Naive thymus-derived CD4-positive, alpha-beta T cell (primary cell): ENCODE data around the gene KREMEN1. TPM values are rescaled to one million over a fixed set of nuclear protein-coding genes. Genes with fewer than 3 reads are reported as not detected.

ENCODE experiments used
- ATAC-seq: fragments of 150-1000 bp; cut with Tn5 transposase; 2 replicates; pipeline ENCODE4 v1.10.0; 2021; ENCODE audit warnings: mild to moderate bottlenecking, moderate library complexity
- CTCF ChIA-PET: fragments of 350-600 bp; sonication (Branson Sonifier 250); formaldehyde crosslinking; loops from one replicate; lab custom pipeline; 2021; ENCODE audit warnings: antibody characterized with exemption; lab: Charles Lee
- POLR2A ChIA-PET: fragments of 350-600 bp; sonication (Branson Sonifier 250); formaldehyde crosslinking; loops from one replicate; lab custom pipeline; 2021; ENCODE audit warnings: antibody characterized with exemption, inconsistent platforms; lab: Charles Lee
- DNase-seq, 9 donors: peaks; one replicate each; pipeline versions ENCODE4 v3.0.0 to v3.0.0-alpha.2; 2020 to 2022; ENCODE audit warnings: mixed read lengths in 1 of 9
- H3K27ac ChIP-seq: one replicate; pipeline ENCODE4 v1.7.0; 2013; ENCODE audit warnings: mild to moderate bottlenecking, low read depth, low read length, moderate library complexity
- H3K27me3 ChIP-seq, 2 donors: one replicate each; pipeline ENCODE4 v1.7.0; 2013; ENCODE audit warnings: low read length in 2 of 2, mild to moderate bottlenecking in 2 of 2, moderate library complexity in 2 of 2; ENCODE audit not compliant: control insufficient read depth in 2 of 2, insufficient read depth in 2 of 2
- H3K36me3 ChIP-seq, 3 experiments: 1 replicate in 2 of 3; 2 replicates in 1 of 3; pipeline ENCODE4 v1.7.0; 2013; ENCODE audit warnings: low read length in 3 of 3, mild to moderate bottlenecking in 3 of 3, moderate library complexity in 1 of 3; ENCODE audit not compliant: insufficient read depth in 3 of 3, control insufficient read depth in 2 of 3
- H3K4me1 ChIP-seq, 2 donors: one replicate each; pipeline ENCODE4 v1.7.0; 2013; ENCODE audit warnings: low read length in 2 of 2, mild to moderate bottlenecking in 2 of 2, moderate library complexity in 1 of 2; ENCODE audit not compliant: control insufficient read depth in 2 of 2, insufficient read depth in 2 of 2
- H3K4me3 ChIP-seq: 2 replicates; pipeline ENCODE4 v1.7.0; 2013; ENCODE audit warnings: mild to moderate bottlenecking, low read length
- H3K9me3 ChIP-seq, 3 experiments: 1 replicate in 2 of 3; 2 replicates in 1 of 3; pipeline ENCODE4 v1.7.0; 2013; ENCODE audit warnings: low read length in 3 of 3; ENCODE audit not compliant: control insufficient read depth in 2 of 3
- H3K27ac Mint-ChIP-seq, 9 donors: one replicate each; pipeline ENCODE4 v1.8.0; 2020 to 2022; ENCODE audit warnings: mixed read lengths in 9 of 9, mild to moderate bottlenecking in 8 of 9, moderate library complexity in 5 of 9, inconsistent platforms in 2 of 9
- H3K27me3 Mint-ChIP-seq, 5 donors: one replicate each; pipeline ENCODE4 v1.8.0; 2021 to 2022; ENCODE audit warnings: mixed read lengths in 5 of 5, mild to moderate bottlenecking in 1 of 5
- H3K36me3 Mint-ChIP-seq, 5 donors: one replicate each; pipeline ENCODE4 v1.8.0; 2020 to 2022; ENCODE audit warnings: mixed read lengths in 5 of 5, mild to moderate bottlenecking in 3 of 5, inconsistent platforms in 1 of 5
- H3K4me1 Mint-ChIP-seq, 7 donors: one replicate each; pipeline ENCODE4 v1.8.0; 2020 to 2022; ENCODE audit warnings: mixed read lengths in 7 of 7, mild to moderate bottlenecking in 3 of 7, inconsistent platforms in 1 of 7
- H3K4me3 Mint-ChIP-seq, 10 donors: one replicate each; pipeline ENCODE4 v1.8.0; 2020 to 2022; ENCODE audit warnings: mild to moderate bottlenecking in 10 of 10, mixed read lengths in 10 of 10, moderate library complexity in 6 of 10, inconsistent platforms in 2 of 10
- H3K9me3 Mint-ChIP-seq, 11 donors: one replicate each; pipeline ENCODE4 v1.8.0; 2020 to 2022; ENCODE audit warnings: mixed read lengths in 11 of 11, mild to moderate bottlenecking in 4 of 11, inconsistent platforms in 1 of 11, moderate library complexity in 1 of 11
- intact Hi-C, 2 donors: fragments of 100-400 bp; cut with micrococcal nuclease; formaldehyde crosslinking; loops; one replicate each; pipeline ENCODE4 v1.15.1; 2023
- polyA plus RNA-seq, 2 donors: library from polyadenylated mRNA; unstranded; fragments of 300-500 nt; fragmentation: Illumina TruSeq; gene quantifications; one replicate each; pipeline ENCODE4 v1.2.3, GENCODE V29; 2021
- total RNA-seq, 6 experiments: library from RNA in 5 of 6; stranded (reverse) in 5 of 6; gene quantifications; 1 replicate in 5 of 6; 2 replicates in 1 of 6; pipeline ENCODE4 v1.2.3 and lab custom pipeline; 2021 to 2026

The KREMEN1 gene
- total and polyA plus RNA-seq, 7 experiments from 2014 or later, result 1.1 TPM; not detected in 6

DNA sequence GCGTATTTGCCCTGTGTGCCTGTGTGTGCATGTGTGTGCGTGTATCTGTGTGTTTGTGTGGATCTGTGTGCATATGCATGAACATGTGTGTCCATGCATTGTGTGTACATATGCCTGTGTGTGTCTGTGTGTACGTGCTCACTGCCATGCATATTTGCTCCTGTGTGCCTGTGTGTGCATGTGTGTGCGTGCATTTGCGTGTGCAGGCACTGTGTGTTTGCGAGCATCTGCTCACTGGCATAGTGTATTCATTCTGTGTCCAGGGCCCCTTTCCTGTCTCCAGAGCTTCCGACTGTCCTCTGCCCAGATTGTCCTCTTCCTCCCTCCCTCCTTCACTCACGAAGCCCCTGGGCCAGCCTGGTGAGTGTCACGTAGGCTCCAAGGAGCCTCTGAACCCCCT is 138.6 kb downstream of the KREMEN1 start:
- no peak for DNase-seq
- H3K36me3 Mint-ChIP-seq, result no peaks in the 10 kb centered on the region
- H3K27me3 Mint-ChIP-seq, result peaks cover 8 to 35% (median 9%) of the 10 kb centered on the region in 5 donors
- Histone ChIP-seq H3K4me1 (no peaks in the 10 kb centered on the region), H3K36me3 (no peaks in the 10 kb centered on the region), H3K27me3 (no peaks in the 10 kb centered on the region), H3K9me3 (no peaks in the 10 kb centered on the region), H3K4me3 (no peak overlapping the region), H3K27ac (no peak overlapping the region)
- POLR2A ChIA-PET, result no interaction called here
- ATAC-seq, result no peak
- H3K4me3 Mint-ChIP-seq, result no peak overlapping the region
- H3K9me3 Mint-ChIP-seq, result no peaks in the 10 kb centered on the region
- intact Hi-C loops, result no loop called here
- H3K27ac Mint-ChIP-seq, result peak overlapping the region in 2 of 9 donors; percentile 19
- CTCF ChIA-PET, result no interaction called here
- peaks cover 0 to 3% (median 2%) of the 10 kb centered on the region in 7 donors for H3K4me1 Mint-ChIP-seq

DNA sequence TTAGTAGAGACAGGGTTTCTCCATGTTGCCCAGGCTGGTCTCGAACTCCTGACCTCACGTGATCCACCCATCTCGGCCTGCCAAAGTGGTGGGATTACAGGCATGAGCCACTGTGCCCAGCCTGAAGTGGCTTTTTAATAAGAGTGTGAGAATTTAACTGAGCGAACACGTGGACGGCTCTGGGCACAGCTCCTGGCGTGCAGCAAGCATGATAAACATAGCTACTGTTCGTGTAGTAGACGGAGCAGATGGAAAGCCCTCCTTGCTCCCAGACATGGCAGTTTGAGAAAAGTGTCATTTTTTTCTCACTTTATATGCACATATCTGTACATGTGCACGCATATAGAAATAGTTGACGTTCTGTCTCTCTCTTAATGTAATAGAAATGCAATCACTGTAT is 139.9 kb downstream of the KREMEN1 start:
- POLR2A ChIA-PET, result no interaction called here
- H3K4me3 Mint-ChIP-seq, result no peak overlapping the region

DNA sequence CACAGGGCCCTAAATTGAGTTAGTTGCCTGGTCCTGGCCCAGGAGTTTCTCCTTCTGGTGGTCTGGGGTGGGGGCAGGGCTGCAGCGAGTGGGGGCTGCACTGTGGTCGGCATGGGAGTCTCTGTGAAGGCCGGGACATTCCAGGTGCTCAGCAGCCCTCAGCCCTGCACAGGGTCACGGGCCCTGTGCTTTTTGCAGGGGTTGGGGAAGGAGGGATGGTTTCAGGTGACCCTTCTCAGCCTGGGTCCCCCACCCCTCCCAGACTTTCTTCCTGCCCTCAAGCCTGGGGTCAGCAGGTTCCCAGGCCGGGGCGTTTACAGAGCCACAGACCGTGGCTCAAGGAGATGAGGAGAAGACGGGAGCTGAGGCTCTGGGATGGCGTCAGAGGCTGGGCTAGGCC is 140.7 kb downstream of the KREMEN1 start:
- H3K4me3 Mint-ChIP-seq, result no peak overlapping the region
- Histone ChIP-seq H3K9me3 (no peaks in the 10 kb centered on the region), H3K4me3 (no peak overlapping the region), H3K36me3 (no peaks in the 10 kb centered on the region), H3K27me3 (no peaks in the 10 kb centered on the region), H3K27ac (no peak overlapping the region), H3K4me1 (no peaks in the 10 kb centered on the region)
- no peak overlapping the region for H3K27ac Mint-ChIP-seq
- no peak for ATAC-seq
- no peaks in the 10 kb centered on the region for H3K36me3 Mint-ChIP-seq
- peaks cover 0 to 17% (median 0%) of the 10 kb centered on the region in 5 donors for H3K27me3 Mint-ChIP-seq
- H3K4me1 Mint-ChIP-seq, result no peaks in the 10 kb centered on the region
- ChIA-PET CTCF (no interaction called here), POLR2A (no interaction called here)
- DNase-seq, result no peak
- H3K9me3 Mint-ChIP-seq, result no peaks in the 10 kb centered on the region
- intact Hi-C loops, result no loop called here

More for the DNA sequence above, 139.9 kb downstream of the KREMEN1 start:
- Histone ChIP-seq H3K9me3 (no peaks in the 10 kb centered on the region), H3K4me3 (no peak overlapping the region), H3K27me3 (no peaks in the 10 kb centered on the region), H3K27ac (no peak overlapping the region), H3K4me1 (no peaks in the 10 kb centered on the region), H3K36me3 (no peaks in the 10 kb centered on the region)
- H3K27me3 Mint-ChIP-seq, result peaks cover 0 to 22% (median 0%) of the 10 kb centered on the region in 5 donors
- no peak overlapping the region for H3K27ac Mint-ChIP-seq
- no peak for DNase-seq
- H3K9me3 Mint-ChIP-seq, result no peaks in the 10 kb centered on the region
- CTCF ChIA-PET, result no interaction called here
- H3K36me3 Mint-ChIP-seq, result no peaks in the 10 kb centered on the region
- H3K4me1 Mint-ChIP-seq, result no peaks in the 10 kb centered on the region
- intact Hi-C loops, result no loop called here
- ATAC-seq, result no peak

DNA sequence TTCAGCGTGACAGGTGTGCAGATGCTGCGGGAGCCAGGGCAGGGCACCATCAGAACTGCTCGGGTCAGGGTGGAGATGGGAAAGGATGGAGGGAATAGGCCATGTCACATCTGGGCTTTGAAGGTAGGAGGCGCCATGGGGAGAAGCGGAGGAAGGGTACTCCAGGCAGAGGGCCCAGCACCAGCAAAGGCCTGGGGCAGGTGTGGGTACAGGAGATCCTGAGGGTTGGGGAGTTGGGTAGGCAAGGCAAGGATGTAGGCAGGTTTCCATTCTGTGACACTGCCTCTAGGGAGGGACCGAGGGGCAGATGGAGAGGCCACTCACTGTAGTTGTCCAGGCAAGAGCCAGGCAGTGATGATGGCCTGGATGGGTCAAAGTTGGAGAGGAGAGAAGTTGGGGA is 141.4 kb downstream of the KREMEN1 start:
- H3K27ac ChIP-seq, result no peak overlapping the region
- no peaks in the 10 kb centered on the region for H3K36me3 ChIP-seq
- Mint-ChIP-seq H3K27ac (no peak overlapping the region), H3K27me3 (peaks cover 0 to 14% (median 0%) of the 10 kb centered on the region in 5 donors), H3K36me3 (no peaks in the 10 kb centered on the region), H3K4me1 (no peaks in the 10 kb centered on the region), H3K4me3 (no peak overlapping the region), H3K9me3 (no peaks in the 10 kb centered on the region)
- ATAC-seq, result no peak
- CTCF ChIA-PET, result no interaction called here
- H3K9me3 ChIP-seq, result no peaks in the 10 kb centered on the region
- no peak for DNase-seq
- H3K4me3 ChIP-seq, result no peak overlapping the region
- POLR2A ChIA-PET, result no interaction called here
- H3K27me3 ChIP-seq, result no peaks in the 10 kb centered on the region
- no peaks in the 10 kb centered on the region for H3K4me1 ChIP-seq
- intact Hi-C loops, result no loop called here

DNA sequence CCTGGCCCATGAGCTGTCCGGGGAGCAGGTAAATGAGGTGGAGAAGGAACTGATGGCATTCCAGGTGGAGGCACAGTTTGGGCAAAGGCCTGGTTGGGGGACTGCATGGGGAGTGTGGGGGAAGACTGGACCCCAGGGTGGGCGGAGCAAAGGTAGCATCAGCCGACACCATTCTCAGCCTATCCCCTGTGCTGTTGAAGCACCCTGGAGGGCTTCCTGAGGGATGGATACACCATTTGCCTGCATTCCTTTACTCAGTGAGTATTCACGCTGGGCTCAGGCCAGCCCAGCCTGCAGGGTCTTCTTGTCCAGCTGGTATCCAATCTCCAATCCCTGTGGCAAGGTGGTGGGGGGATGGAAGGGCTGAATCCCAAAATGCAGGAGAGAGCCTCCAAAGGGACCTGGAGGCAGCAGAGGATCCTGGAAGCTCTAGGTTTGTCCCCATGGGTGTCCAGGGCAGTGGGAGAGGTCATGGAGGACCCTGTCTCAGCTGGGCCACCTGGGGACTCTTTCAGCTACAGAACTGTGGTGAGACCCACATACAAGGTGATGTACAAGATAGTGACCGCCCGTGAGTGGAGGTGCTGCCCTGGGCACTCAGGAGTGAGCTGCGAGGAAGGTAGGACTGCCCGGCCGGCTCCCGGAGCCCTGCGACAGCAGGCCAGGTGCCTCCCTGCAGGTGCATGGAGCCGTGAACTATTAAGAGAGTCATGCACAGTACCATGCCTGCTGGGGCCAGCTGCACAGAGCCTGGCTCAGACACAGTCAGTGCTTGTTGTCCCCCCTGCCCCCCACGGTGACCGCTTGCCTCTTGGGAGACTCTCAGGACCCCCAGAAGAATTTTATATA is 142.4 kb downstream of the KREMEN1 start:
- Mint-ChIP-seq H3K4me1 (no peaks in the 10 kb centered on the region), H3K27ac (no peak overlapping the region), H3K4me3 (no peak overlapping the region), H3K27me3 (peaks cover 0 to 6% (median 0%) of the 10 kb centered on the region in 5 donors), H3K36me3 (no peaks in the 10 kb centered on the region), H3K9me3 (no peaks in the 10 kb centered on the region)
- no peak for ATAC-seq
- CTCF ChIA-PET, result no interaction called here
- no peak overlapping the region for H3K4me3 ChIP-seq
- DNase-seq, result no peak
- H3K27me3 ChIP-seq, result no peaks in the 10 kb centered on the region
- intact Hi-C loops, result no loop called here
- no peaks in the 10 kb centered on the region for H3K4me1 ChIP-seq
- no peak overlapping the region for H3K27ac ChIP-seq
- POLR2A ChIA-PET, result no interaction called here
- no peaks in the 10 kb centered on the region for H3K36me3 ChIP-seq
- H3K9me3 ChIP-seq, result no peaks in the 10 kb centered on the region

DNA sequence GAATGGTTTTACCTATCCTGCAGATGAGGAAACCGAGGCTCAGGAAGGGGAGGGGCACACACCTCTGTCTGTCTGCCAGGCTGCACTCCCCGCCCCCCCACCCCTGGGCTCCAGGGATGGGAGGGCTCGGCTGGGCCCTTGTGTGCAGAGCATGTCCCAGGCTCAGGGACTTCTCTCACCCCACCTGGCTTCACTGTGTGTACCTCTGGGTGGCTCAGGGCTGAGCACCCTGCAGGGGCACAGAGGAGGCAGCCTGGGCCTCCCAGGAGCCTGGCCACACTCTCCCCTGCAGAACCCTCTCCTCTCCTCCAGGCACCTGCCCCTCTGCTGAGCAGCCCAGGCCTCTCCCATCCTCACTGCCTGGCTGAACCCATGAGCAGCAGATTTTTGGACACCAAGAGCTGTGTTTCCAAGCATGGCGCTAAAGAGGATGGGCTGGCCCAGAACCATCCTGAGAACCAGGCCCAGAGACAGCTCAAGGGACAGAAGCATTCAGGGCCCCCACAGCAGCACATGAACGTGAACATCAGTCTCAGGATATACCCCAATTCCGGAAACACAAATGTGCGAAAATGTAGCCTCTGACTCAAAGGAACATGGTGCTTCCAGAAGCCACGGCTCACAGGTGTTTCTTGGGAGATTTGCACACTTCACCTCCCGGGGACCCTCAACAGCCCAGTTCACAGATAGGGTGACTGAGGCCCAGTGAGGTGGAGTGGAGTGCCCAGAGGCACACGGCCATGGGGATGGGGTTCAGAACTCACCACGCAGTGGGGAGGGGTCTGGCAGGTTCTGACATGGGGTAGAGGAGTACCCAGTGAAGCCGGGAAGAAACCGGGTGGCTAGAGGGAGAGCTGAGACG is 143.4 kb downstream of the KREMEN1 start:
- ChIA-PET POLR2A (no interaction called here), CTCF (no interaction called here)
- H3K4me1 ChIP-seq, result no peaks in the 10 kb centered on the region
- Mint-ChIP-seq H3K27ac (no peak overlapping the region), H3K4me1 (no peaks in the 10 kb centered on the region), H3K27me3 (peaks cover 0 to 5% (median 0%) of the 10 kb centered on the region in 5 donors), H3K9me3 (no peaks in the 10 kb centered on the region), H3K4me3 (no peak overlapping the region), H3K36me3 (no peaks in the 10 kb centered on the region)
- no peak for ATAC-seq
- no peak for DNase-seq
- intact Hi-C loops, result no loop called here
- H3K27ac ChIP-seq, result no peak overlapping the region
- no peaks in the 10 kb centered on the region for H3K27me3 ChIP-seq
- H3K9me3 ChIP-seq, result no peaks in the 10 kb centered on the region
- H3K4me3 ChIP-seq, result no peak overlapping the region
- H3K36me3 ChIP-seq, result no peaks in the 10 kb centered on the region
